M059J (cell line): Measurements from ENCODE around the gene OR13C8. TPM values are rescaled to one million over a fixed set of nuclear protein-coding genes. Genes with fewer than 3 reads are reported as not detected.
"Not testable (repeated sequence)": the region's sequence is repeated elsewhere in the genome, so short reads cannot be mapped to it uniquely, and the experiment has no call there.

ENCODE experiments used
- DNase-seq: peaks from one replicate; pipeline ENCODE4 v3.0.0-alpha.2; 2012; ENCODE audit warnings: low read depth
- total RNA-seq: library from RNA; depleted of rRNA; stranded (reverse); fragments of >200 nt; shearing (Covaris generic); gene quantifications from 2 replicates; pipeline ENCODE4 v1.2.3, GENCODE V29; 2014; rRNA removed

Gene OR13C8, protein sequence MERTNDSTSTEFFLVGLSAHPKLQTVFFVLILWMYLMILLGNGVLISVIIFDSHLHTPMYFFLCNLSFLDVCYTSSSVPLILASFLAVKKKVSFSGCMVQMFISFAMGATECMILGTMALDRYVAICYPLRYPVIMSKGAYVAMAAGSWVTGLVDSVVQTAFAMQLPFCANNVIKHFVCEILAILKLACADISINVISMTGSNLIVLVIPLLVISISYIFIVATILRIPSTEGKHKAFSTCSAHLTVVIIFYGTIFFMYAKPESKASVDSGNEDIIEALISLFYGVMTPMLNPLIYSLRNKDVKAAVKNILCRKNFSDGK
- not detected in 2 replicates for total RNA-seq

DNA sequence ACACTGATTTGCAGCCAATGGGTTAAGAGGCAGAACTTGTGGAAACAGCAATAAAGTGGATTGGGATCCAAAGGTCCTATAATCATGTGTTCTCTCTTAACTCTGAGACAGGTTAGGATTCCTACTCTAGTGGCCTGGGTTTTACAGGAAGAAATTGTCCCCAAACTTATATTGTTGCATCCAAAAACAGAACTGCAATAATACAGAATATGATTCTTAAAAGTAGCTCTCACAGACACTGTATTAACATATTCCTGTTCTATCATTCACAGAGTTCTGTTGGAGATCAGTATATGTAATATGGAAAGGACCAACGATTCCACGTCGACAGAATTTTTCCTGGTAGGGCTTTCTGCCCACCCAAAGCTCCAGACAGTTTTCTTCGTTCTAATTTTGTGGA is at the start of gene OR13C8:
OR13C8 (plus strand) TSS at position 301 of the 400 bp plus-strand sequence; CDS start at position 301, 0 bp downstream.
- no peak for DNase-seq

DNA sequence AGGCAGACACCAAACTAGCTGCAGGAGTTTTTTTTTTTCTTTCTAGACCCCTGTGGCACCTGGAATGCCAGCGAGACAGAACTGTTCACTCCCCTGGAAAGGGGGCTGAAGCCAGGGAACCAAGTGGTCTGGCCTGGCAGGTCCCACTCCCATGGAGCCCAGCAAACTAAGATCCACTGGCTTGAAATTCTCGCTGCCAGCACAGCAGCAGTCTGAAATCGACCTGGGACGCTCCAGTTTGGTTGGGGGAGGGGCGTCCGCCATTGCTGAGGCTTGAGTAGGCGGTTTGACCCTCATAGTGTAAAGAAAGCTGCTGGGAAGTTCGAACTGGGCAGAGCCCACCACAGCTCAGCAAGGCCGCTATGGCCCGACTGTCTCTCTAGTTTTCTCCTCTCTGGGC is 48.7 kb upstream of the OR13C8 start:
- not testable (repeated sequence) for DNase-seq

DNA sequence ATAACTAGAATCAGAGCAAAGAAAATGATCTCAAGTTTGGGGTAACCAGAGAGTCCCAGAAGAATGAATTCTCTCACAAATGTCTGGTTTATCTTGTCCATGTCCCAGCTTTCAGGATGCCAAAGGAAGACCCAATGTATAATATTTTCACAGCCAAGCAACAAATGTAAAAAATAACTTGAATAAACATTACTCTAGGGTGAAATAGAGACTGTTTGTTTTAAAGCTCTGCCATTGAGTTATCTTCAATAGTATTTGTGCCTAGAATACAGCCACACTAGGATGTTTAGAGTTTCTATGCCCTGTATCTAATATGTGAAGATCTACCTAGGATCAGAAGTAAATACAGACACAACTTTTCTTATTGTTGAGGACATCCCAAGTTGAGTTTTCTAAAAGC is 41.9 kb upstream of the OR13C8 start, which contains the start of gene OR13C4:
OR13C4 (minus strand) TSS at position 101 of the 400 bp plus-strand sequence; CDS start at position 101, 0 bp downstream.
- DNase-seq, result no peak

DNA sequence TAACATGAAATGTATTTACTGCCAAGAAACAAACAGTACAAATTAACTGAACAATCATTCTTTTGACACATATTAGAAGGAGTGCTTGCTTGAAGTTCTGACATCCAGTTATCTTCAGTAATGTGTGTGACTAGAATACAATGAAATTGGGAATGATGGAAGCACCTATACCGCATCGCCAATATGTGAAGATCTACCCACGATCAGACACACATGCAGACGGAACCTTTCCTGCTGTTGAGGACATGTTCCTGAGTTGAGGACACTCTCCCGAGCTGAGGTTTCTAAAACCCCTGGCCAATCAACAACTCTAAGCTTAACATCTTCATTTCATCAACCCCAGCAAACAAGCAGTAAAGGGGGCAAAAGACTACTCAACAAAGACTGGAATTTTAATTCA is 32.2 kb upstream of the OR13C8 start, which contains the start of gene OR13C3:
OR13C3 (minus strand) TSS at position 101 of the 400 bp plus-strand sequence. CDS start 133 bp downstream, outside the sequence.
- DNase-seq, result no peak

DNA sequence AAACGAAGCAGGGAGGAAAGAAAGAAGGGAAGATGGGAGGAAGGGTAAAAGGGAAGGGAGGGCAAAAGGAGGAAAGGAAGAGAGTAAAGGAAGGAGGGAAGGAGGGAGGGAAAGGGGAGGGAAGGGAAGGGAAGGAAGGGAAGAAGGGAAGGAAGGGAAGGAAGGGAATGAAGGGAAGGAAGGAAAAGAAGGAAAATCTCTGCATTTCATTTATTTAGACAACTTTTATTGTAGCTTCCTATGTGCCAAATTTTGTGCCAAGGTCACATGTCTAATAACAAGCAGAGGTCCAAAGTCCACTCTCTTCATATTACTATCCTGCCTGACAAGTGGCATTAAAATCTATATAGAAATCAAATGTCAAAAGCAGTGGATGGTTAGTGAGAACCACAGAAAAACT is 29.7 kb upstream of the OR13C8 start:
- no peak for DNase-seq

DNA sequence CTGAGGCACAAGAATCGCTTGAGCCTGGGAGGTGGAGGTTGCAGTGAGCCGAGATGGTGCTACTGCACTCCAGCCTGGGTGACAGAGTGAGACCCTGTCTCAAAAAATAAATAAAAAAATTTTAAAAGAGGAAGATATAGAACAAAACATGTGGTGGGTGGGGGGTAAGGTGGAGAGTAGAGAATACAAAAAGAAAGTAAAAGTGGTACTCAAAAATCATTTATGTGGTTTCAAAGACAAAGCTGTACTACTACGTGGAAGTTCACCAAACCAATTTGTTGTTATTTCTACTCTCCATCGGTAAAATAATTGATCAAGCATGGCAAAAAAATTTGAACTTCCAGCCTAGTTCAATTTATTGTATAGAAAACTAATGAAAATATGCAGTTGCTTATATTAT is 24.3 kb upstream of the OR13C8 start:
- no peak for DNase-seq

DNA sequence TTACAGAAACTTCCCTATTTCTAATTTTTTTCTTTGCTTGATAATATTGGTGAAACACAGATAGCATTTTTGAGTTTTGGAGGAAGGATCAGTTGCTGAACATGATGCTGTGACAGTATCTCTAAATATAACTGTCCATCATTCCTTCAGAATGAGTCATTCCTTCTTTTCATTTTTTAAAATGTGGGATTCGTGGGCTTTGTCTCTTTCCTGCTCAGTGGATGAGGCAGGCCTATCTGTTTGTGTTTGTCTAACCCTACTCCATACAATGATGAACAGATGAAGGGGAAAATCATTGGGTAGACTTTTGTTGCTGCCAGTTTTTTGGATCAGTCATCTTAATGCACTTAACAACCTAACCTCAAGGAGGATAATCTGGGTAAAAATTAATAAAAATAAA is 15.7 kb upstream of the OR13C8 start:
- DNase-seq, result peak; percentile 2

DNA sequence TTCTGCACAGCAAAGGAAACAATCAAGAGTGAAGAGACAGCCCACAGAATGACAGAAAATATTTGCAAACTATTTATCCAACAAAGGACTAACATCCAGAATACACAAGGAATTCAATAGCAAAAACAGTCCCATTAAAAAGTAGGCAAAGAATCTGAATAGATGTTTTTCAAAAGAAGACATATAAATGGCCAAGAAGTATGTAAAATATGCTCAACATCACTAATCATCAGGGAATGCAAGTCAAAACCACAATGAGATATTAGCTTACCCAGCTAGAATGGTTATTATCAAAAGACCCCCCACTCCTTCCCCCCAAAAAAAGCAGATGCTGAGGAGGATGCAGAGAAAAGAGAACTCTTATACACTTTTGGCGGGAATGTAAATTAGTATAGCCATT is 13.4 kb upstream of the OR13C8 start:
- no peak for DNase-seq

DNA sequence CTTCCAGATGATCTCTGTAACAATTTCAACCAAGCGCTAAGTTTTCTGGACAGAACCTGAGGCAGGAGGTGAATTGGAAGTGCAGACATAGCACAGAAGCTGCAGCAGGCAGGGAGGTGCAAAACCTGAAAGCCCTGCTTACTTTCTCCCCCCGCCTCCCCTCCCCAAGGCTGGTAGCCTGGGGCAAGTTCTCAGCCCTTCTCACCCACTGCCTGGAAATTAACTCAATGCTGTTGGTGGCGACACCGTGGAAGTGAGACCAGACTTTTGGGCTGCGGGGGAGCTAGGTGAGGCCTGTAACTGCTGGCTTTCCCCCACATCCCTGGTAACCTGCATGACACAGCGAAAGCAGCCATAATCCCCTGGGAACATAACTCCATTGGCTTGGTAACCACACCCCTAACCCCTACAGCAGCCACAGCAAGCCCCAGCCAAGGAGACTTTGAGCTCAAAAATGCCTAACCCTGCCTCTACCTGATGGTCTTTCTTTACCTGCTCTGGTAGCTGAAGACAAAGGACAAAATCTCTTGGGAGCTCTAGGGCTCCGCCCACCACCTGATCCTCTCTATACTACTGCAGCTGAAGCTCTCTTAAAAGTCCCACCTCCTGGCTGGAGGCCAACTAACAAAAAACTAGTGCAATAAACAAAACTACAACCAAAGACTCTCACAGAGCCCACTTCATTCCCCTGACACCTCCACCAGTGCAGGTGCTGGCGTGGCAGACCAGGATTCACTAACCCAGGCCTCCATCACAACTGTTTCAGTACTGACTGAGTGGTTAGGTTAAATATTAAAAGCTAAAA is 11.9 kb upstream of the OR13C8 start:
- DNase-seq, result no peak

DNA sequence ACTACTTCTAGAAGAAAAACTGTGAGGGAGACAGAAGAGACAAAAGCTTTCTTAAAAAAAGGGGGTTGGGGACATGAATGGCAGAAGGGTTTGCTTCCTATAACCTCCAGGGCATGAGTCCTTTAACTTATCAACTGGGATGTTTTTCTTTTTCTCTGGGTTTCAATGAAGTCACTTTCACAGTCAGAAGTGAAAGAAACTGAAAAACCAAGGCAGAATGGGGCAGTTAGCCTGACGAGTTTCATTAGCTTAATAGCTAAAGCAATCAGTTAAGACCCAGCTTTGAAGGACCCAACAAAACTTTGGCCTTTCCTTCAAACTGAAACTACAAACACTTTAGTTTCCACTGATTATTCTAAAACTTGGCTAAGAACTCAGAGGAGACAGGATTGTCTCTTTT is 4.6 kb upstream of the OR13C8 start:
- DNase-seq, result no peak

DNA sequence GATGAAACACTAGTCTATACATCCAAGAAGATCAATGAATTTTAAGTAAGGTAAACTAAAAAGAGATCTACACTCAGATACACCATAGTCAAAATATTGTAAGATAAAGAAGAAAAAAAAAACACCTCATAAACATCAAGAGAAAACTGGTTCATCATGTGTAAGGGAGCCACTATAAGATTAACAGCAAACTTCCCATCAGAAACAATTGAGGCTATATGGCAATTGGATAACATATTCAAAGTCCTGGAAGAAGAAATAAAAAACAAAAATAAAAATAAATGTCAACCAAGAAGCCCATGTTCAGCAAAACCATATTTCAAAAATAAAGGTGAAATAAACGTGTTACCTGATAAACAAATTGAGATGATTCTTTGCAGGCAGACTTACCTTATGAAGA is 3.6 kb downstream of the OR13C8 start:
- no peak for DNase-seq

DNA sequence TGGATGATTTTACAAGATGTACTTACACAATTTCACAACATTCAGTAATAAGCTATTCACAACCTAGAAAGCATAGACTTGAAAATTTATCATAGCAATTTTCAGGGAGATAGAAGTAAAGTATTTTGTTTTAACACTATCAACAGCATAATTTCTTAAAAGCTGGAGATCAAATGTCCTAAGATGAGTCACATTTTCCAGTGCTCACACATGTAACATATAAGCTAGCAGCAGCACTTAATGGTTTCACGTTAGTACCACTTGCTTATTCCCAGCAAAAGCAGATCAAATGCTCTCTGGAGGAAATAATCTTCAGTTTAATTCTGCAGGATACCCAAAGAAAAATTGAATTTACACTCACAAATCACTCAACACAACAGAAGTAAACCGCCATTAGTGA is 6.5 kb downstream of the OR13C8 start:
- DNase-seq, result no peak

DNA sequence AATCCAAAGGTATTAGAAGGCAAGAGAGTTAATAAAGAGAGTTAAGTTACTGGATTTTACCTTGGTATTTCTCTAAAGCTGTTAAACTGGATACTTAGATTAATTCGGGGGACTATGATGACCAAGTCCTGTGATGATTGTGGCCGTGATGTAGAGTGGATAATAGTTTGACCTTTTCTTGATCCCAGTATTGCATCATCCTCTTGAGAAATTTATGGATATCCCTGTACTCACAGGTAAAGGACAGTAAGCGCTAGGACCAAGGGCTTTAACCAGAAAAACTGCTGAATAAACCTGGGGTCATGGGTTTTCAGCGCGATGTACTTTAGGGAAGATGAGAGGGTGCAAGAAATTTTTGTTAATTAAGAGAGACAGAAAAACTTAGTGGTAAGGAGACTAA is 8.3 kb downstream of the OR13C8 start:
- no peak for DNase-seq

DNA sequence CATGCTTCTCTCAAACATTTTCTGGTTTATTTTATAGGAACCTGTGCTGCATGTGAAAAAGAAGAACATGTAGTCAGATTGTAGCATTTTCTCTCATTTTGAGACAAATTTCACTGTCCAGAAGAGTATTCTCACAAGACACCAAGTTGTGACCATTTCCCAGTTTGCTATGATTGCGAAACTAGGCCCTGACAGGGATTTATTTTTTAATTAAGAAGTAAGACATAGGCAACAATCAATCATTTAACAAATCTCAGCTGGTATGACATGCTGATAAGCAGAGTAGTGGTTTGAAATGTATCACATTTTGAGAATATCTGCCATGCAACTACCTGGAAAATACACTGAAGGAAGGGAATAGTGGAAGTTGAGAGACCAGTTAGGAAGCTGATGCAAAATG is 11.6 kb downstream of the OR13C8 start:
- DNase-seq, result no peak

DNA sequence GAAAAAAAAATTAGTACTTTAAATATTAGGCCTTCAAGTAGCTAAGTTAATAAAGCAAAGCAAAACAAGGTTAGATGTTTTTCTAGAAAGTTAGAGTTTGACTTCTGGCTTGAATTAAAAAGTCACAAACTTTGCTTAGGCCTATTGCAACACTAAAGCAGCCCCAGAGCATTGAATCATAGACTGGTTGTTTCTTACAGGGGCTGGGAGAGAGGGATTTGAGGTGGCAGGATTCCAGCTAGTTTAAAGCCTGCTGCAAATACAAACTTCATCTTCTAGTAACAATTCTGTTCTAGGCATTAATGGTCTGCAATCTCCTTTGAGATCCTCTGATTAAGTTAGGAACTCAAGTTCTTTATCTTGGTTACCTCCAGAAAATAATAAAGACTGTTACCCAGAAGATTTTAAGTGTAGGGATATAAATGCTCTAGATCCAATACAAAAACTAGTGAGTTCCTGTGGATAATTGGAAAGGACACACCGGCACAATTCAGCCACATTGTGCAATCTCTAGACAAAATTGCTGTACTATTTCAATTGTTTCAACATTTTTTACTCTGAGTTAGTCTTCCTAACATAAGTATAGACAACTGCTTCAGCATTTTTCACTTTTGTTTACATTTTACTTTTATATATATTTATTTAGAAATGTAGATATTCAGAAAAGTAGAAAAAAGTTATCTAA is 17.7 kb downstream of the OR13C8 start:
- DNase-seq, result no peak

DNA sequence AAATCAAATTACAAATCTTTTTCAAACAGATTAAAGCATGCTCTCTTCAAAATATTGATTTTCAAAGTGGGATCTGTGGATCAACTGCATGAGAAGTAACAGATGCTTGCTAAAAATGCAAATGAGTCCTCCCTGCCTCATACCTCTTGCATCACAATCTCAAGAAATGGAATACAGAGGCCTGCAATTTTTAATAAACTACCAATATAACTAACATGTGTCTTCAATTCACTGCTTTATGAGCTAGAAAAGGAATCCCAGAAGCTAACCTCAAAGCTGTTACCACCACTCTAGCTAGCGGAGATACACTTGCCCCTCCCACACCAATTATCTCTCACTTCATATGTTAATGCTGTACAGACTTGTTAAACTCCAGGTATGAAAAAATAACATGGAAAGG is 20.7 kb downstream of the OR13C8 start:
- DNase-seq, result no peak

DNA sequence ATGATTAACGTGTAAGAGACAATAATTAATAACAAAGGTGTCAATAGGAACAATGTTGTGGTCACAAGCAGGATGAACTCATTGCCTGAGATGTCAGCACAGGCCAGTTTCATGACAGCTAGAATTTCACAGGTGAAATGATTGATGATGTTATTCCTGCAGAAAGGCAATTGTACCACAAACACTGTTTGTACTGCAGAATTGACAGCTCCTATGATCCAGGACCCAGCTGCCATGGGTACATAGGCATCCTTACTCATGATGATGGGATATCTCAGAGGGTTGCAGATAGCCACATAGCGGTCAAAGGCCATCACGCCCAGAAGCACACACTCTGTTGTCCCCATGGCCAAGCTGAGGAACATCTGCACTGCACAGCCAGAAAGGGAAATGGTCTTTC is 29.8 kb downstream of the OR13C8 start:
- not testable (repeated sequence) for DNase-seq

DNA sequence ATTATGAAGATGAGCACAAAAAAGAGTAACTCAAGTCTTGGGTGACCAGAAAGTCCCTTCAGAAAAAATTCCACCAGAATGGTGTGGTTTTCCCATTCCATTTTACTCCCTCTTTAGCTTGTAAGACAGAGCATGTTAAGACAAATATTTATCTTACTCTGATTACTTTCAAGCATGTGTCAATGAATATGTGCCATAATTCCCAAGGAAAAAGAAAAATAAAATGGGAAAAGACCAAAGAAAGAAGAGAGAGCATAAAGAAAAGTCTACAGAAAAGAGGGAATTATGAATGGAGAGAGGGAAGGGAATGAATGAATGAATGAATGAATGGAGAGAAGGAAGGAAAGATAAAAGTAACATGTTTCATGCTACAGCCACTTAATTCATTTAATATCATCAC is 30.3 kb downstream of the OR13C8 start, which contains the start of gene OR13C5:
OR13C5 (minus strand) TSS at position 101 of the 400 bp plus-strand sequence; CDS start at position 101, 0 bp downstream.
- not testable (repeated sequence) for DNase-seq

DNA sequence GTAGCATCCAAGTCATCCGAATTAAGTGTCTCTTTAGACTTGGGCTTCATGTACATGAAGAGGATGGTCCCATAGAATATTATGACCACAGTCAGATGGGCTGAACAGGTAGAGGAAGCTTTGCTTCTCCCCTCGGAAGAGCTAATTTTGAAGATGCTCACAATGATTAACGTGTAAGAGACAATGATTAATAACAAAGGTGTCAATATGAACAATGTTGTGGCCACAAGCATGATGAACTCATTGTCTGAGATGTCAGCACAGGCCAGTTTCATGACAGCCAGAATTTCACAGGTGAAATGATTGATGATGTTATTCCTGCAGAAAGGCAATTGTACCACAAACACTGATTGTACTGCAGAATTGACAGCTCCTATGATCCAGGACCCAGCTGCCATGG is 35.8 kb downstream of the OR13C8 start:
- no peak for DNase-seq

DNA sequence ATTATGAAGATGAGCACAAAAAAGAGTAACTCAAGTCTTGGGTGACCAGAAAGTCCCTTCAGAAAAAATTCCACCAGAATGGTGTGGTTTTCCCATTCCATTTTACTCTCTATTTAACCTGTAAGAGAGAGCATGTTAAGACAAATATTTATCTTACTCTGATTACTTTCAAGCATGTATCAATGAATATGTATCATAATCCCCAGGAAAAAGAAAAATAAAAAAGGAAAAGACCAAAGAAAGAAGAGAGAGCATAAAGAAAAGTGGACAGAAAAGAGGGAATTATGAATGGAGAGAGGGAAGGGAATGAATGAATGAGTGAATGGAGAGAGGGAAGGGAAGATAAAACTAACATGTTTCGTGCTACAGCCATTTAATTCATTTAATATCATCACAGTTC is 36.6 kb downstream of the OR13C8 start, which contains the start of gene OR13C2:
OR13C2 (minus strand) TSS at position 101 of the 400 bp plus-strand sequence; CDS start at position 101, 0 bp downstream.
- not testable (repeated sequence) for DNase-seq

DNA sequence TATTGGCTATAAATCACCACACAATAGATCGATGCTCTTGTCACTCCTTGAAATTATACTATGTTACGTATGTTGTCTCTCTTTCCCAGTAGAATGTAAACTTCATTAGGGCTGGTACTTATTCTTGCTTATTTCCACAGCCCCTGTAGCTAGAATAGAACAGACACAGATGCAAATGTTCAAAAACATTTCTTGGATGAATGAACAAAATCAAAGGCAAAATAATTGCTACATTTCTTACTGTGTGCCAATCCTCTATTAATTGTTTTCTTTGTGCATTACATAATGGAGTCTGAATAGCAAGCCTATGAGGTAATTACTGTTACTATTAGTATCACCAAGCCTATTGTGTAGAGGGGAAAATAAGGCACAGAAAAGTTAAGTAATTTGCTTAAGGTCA is 37.2 kb downstream of the OR13C8 start:
- DNase-seq, result no peak

DNA sequence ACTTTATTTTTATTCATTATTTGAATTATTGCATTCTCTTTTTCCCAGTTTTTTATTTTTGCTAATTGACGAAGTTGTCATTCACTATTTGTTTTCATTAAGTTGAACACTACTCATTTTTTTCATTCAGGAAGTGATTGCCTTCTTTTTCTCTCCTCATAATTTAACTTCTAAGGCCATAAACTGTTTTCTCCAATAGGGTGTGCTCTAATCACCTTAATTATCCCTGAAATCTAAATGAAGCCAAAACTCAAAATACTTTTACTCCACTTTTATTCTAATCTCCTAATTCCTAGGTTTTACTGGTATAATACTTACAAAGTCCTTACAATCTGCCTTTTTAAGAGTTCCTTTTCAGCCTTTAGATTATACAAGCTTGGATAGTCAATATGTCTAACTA is 39.4 kb downstream of the OR13C8 start:
- peak; percentile 4 for DNase-seq
